Loucy (cell line): ENCODE results near the gene ADM2.

ENCODE experiments used
- H2AFZ ChIP-seq: fragments of 200-600 bp; sonication (generic); 2 replicates; pipeline ENCODE4 v1.6.0; 2016; ENCODE audit warnings: antibody characterized with exemption, mild to moderate bottlenecking, low read length, moderate library complexity
- H3F3A ChIP-seq: fragments of 200-600 bp; 2 replicates; pipeline ENCODE4 v1.6.0; 2016; ENCODE audit warnings: antibody characterized with exemption, low read depth, mild to moderate bottlenecking
- H3K27me3 ChIP-seq: fragments of 200-600 bp; sonication (generic); 2 replicates; pipeline ENCODE4 v1.6.1; 2014; ENCODE audit warnings: low read length, mild to moderate bottlenecking; ENCODE audit not compliant: insufficient read depth, poor library complexity, severe bottlenecking
- H3K36me3 ChIP-seq: fragments of 200-600 bp; sonication (generic); 2 replicates; pipeline ENCODE4 v1.6.1; 2016; ENCODE audit warnings: low read length; ENCODE audit not compliant: insufficient read depth
- H3K4me1 ChIP-seq: fragments of 200-600 bp; sonication (generic); 2 replicates; pipeline ENCODE4 v1.5.1; 2014; ENCODE audit warnings: low read length, mild to moderate bottlenecking; ENCODE audit not compliant: insufficient read depth, poor library complexity, severe bottlenecking
- H3K4me2 ChIP-seq: fragments of 200-600 bp; sonication (generic); 2 replicates; pipeline ENCODE4 v1.6.0; 2014; ENCODE audit warnings: antibody characterized with exemption, low read length, low read depth, mild to moderate bottlenecking; ENCODE audit not compliant: poor library complexity, severe bottlenecking
- H3K4me3 ChIP-seq: fragments of 200-600 bp; sonication (generic); 2 replicates; pipeline ENCODE4 v1.5.1; 2014; ENCODE audit warnings: low read length, mild to moderate bottlenecking, mixed read lengths; ENCODE audit not compliant: poor library complexity, severe bottlenecking
- H3K79me2 ChIP-seq: fragments of 200-600 bp; sonication (generic); 2 replicates; pipeline ENCODE4 v1.6.1; 2014; ENCODE audit warnings: low read length; ENCODE audit not compliant: insufficient read depth
- H3K9ac ChIP-seq: fragments of 200-600 bp; sonication (generic); 2 replicates; pipeline ENCODE4 v1.6.0; 2014; ENCODE audit warnings: mild to moderate bottlenecking, low read depth, low read length, moderate library complexity; ENCODE audit not compliant: poor library complexity, severe bottlenecking
- H3K9me2 ChIP-seq: fragments of 200-600 bp; sonication (generic); replicated peaks from 2 replicates; pipeline ENCODE4 v1.6.1; 2016; ENCODE audit warnings: low read depth, low read length, mixed read lengths
- H3K9me3 ChIP-seq: fragments of 200-600 bp; sonication (generic); 2 replicates; pipeline ENCODE4 v1.6.1; 2014; ENCODE audit warnings: mild to moderate bottlenecking, antibody characterized with exemption, low read length, low read depth; ENCODE audit not compliant: insufficient read depth
- H4K20me1 ChIP-seq: fragments of 200-600 bp; sonication (generic); 2 replicates; pipeline ENCODE4 v1.6.0; 2014; ENCODE audit warnings: antibody characterized with exemption, low read length, mild to moderate bottlenecking; ENCODE audit not compliant: insufficient read depth, poor library complexity, severe bottlenecking
- CTCF ChIP-seq: fragments of 200-600 bp; sonication (generic); conservative IDR thresholded peaks from 2 replicates; pipeline ENCODE4 v1.5.1; 2014; ENCODE audit warnings: mild to moderate bottlenecking, antibody characterized with exemption, low read length
- EZH2phosphoT487 ChIP-seq: fragments of 200-600 bp; IDR thresholded peaks from 2 replicates; pipeline ENCODE4 v1.6.1; 2018; ENCODE audit warnings: antibody characterized with exemption, mild to moderate bottlenecking, moderate library complexity, borderline replicate concordance

ADM2 gene

DNA sequence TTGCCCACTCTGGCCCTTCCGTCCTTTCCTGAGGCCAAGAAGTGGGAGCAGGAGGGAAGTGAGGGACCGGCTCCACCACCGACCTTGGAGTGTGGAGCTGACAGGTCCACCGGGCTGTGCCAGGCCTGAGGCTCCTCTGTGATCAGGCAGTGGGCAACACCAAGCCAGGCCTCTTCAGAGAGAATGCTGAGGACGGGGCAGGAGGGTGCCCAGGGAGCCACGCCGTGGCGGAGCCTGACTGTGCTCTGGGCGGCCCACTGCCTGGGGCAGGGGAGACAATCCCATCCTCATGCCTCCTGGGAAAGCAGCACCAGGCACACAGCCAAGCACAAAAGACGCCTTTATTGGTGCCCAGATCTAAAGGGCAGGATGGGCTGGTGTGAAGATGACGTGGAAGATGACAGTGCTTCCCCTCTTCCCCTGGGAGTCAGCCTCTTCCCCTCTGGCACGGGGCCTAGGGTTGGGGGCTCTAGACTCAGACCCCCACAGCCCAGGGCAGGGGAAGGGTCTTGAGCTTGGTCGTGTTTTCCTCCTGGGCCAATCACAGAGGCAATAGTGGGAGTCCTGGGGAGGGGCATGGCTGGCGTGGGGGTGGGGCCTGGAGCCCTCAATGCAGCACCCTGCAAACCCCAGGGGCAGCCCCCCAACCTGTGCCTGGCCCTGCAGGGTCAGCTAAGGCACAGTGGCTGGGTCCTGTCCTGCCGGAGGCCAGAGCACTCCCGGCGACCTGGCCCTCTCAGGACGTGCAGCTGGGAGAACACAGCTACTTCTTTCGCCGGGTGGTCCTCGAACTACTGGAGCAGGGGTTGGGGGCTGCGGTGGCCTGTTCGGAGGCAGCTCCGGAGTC, 21.5 kb downstream of the ADM2 start:
- peaks cover 26% of the 10 kb centered on the region; the same call in 1 of the 2 replicates for H3K79me2 ChIP-seq
- H3K4me1 ChIP-seq: no peaks in the 10 kb centered on the region
- no peaks in the 10 kb centered on the region for H3K9me3 ChIP-seq
- H3F3A ChIP-seq: no peaks in the 10 kb centered on the region
- H3K27me3 ChIP-seq: no peaks in the 10 kb centered on the region
- no peak overlapping the region for H2AFZ ChIP-seq
- H3K4me2 ChIP-seq: no peak overlapping the region
- TF ChIP-seq CTCF (no peak), EZH2phosphoT487 (no peak)
- no peak overlapping the region for H3K4me3 ChIP-seq
- H3K36me3 ChIP-seq: no peaks in the 10 kb centered on the region
- no peak overlapping the region for H3K9ac ChIP-seq
- no peaks in the 10 kb centered on the region for H4K20me1 ChIP-seq
- H3K9me2 ChIP-seq: no peaks in the 10 kb centered on the region

DNA sequence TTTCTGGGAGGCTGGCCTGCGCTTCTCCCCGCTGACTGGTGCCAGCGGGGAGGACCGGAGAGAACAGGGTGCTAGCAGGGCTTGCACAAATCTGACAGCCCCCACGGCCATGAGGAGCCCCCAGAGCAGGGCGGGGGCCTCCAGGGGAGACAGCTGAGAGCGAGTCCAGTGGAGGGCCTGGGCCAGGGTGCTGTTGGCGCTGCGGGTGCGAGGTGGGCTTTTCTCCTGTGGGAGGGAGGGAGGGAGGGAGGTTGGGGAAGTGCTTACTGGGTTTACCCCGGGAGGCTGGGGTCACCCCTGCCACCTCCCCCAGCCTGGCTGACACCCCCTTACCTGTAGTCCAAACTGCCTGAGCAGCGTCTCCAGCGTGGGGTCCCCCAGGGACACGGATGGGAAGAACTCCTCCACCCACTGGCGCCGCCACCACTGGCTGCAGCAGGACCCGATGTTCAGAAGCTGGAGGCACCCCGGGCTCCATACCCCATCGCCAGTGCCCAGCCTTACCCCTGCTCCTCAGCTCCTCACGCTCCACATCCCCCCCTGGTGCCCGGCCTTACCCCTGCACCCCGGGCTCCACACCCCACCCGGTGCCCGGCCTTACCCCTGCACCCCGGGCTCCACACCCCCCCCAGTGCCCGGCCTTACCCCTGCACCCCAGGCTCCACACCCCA, 22.3 kb downstream of the ADM2 start:
- Histone ChIP-seq H3K79me2 (peaks cover 29% of the 10 kb centered on the region), H3F3A (no peaks in the 10 kb centered on the region), H3K4me2 (no peak overlapping the region)

More for the DNA sequence above, 22.3 kb downstream of the ADM2 start:
- Histone ChIP-seq H3K27me3 (no peaks in the 10 kb centered on the region), H3K9me2 (no peaks in the 10 kb centered on the region), H3K9me3 (no peaks in the 10 kb centered on the region), H2AFZ (no peak overlapping the region), H3K4me1 (peaks cover 1% of the 10 kb centered on the region), H4K20me1 (no peaks in the 10 kb centered on the region), H3K4me3 (no peak overlapping the region), H3K36me3 (no peaks in the 10 kb centered on the region), H3K9ac (no peak overlapping the region)
- TF ChIP-seq EZH2phosphoT487: no peak
- peak; percentile 12; the same call in 1 of the 2 replicates for TF ChIP-seq CTCF
